Activated CD8-positive, alpha-beta memory T cell treated with anti-CD3 and anti-CD28 coated beads, Interleukin-2, amount 10 ng/mL, durations not matched to agents 7 days and 5 days (primary cell): ENCODE measurements around the gene MVD. TPM values are rescaled to one million over a fixed set of nuclear protein-coding genes. Genes with fewer than 3 reads are reported as not detected.

Experiments
- ATAC-seq: fragments of 150-1000 bp; cut with Tn5 transposase; one replicate; pipeline ENCODE4 v1.10.0; 2021; ENCODE audit warnings: moderate library complexity
- CTCF ChIA-PET: fragments of 350-600 bp; sonication (Branson Sonifier 250); formaldehyde crosslinking; loops from one replicate; lab custom pipeline; 2021; ENCODE audit warnings: antibody characterized with exemption; lab: Charles Lee
- DNase-seq: peaks from one replicate; pipeline ENCODE4 v3.0.0-alpha.2; 2020
- H3K27ac Mint-ChIP-seq: one replicate; pipeline ENCODE4 v1.8.0; 2021; ENCODE audit warnings: mild to moderate bottlenecking, mixed read lengths
- H3K27me3 Mint-ChIP-seq: one replicate; pipeline ENCODE4 v1.8.0; 2021; ENCODE audit warnings: mixed read lengths
- H3K36me3 Mint-ChIP-seq: one replicate; pipeline ENCODE4 v1.8.0; 2021; ENCODE audit warnings: mild to moderate bottlenecking, mixed read lengths
- H3K4me1 Mint-ChIP-seq: one replicate; pipeline ENCODE4 v1.8.0; 2021; ENCODE audit warnings: mixed read lengths
- H3K4me3 Mint-ChIP-seq: one replicate; pipeline ENCODE4 v1.8.0; 2021; ENCODE audit warnings: mild to moderate bottlenecking, moderate library complexity, mixed read lengths
- H3K9me3 Mint-ChIP-seq: one replicate; pipeline ENCODE4 v1.8.0; 2022; ENCODE audit warnings: low read depth, mixed read lengths
- total RNA-seq, 2 experiments: library from RNA; stranded (reverse); gene quantifications; one replicate each; pipeline ENCODE4 v1.2.3, GENCODE V29; 2021

Gene MVD
- total RNA-seq, 2 experiments from 2014 or later: 112 to 134 TPM

DNA sequence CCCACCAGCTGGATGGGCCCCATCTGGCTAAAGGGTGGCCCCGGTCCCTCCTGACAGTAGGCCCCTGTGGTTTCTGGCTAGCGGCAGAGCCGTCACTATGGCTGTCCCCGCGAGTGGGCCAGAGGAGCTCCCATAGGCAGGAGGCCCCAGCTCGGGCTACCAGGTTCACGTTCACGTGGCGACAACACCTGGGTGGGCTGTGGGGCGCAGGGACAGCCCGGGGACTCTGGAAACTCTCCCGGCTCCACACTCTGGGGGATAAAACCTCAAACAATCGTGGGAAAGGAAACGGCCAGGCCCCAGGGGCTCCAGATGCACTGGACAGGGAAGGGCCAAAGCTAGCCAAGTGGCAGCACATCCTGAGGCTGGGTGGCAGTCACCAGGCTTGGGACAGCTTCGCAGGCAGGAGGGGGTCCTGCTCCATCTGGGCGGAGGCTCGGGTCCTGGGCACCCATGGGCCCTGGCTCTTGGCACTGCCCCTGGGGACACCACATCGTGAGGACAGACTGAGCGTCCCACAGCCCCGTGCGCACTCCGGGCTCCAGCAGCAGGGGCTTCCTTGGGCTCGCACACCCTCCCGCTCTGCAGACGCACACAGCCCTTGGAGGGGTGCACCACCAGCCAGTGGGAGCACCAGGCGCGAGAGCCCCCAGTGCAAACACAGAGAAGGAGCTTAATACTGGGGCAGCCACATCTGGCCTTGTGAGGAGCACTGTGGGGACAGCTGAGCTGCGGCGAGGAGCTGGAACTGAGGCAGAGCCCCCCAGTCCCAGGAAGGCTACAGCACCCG lies 38.9 kb upstream of the MVD start:
- CTCF ChIA-PET: interaction anchor here (1.2 to 6.2 kb wide), 11 partner anchors 15 to 131 kb away, joined by 3 to 58 read pairs (median 5); partner anchors contain the start of genes CYBA, SNAI3 and ZC3H18
- DNase-seq: peak; percentile 62

DNA sequence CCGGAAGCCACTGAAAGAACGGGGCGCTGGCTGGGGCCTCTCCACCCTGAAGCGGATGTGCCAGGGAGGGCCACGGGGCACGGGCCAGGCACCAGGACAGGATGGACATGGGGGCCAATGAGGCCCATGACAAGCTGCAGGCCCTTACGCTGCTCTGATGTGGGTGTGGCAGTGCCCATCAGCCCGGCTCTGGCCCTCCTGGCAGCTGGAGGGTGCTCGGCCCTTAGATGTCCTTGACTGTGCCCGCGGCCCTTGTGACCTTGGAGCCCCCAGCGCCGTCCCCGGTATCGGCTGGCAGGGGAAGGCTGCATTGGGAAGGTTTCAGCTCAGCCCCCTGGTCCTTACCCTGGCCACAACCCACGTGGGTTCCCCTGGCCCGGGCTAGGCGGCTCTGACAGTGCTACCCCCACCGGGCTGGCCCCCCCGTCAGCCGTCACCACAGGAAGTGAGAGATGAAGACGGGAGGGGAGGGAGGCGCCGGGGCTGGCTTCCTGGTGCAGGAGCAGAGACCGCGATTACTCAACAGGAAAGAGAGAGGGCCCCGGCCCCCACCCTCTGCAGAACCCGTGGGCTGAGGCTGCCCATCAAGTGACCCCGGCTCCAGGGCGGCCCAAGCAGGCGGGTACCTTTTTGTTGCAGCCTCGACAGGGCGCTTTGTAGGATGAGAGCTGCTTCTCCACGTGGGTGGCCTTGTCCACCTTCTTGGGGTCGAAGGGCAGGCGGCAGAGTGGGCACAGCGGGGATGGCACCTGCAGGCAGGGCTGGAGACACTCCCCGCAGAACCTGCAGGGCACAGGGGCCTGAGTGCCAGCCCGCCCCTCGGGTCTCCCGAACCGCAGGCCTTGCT lies 38.0 kb upstream of the MVD start:
- peaks cover 61% of the 10 kb centered on the region for H3K4me1 Mint-ChIP-seq
- ATAC-seq (peak; percentile 75), DNase-seq (peak; percentile 99)
- H3K27me3 Mint-ChIP-seq: no peaks in the 10 kb centered on the region
- H3K36me3 Mint-ChIP-seq: peaks cover 27% of the 10 kb centered on the region
- CTCF ChIA-PET: interaction anchor here (0.9 to 6.2 kb wide), 11 partner anchors 14 to 131 kb away, joined by 3 to 58 read pairs (median 5); partner anchors contain the start of genes CYBA, SNAI3 and ZC3H18
- H3K4me3 Mint-ChIP-seq: peak overlapping the region; percentile 89
- peak overlapping the region; percentile 98 for H3K27ac Mint-ChIP-seq
- no peaks in the 10 kb centered on the region for H3K9me3 Mint-ChIP-seq

More for the DNA sequence above, 38.9 kb upstream of the MVD start:
- H3K27me3 Mint-ChIP-seq: no peaks in the 10 kb centered on the region
- no peaks in the 10 kb centered on the region for H3K9me3 Mint-ChIP-seq
- H3K36me3 Mint-ChIP-seq: peaks cover 26% of the 10 kb centered on the region
- H3K27ac Mint-ChIP-seq: peak overlapping the region; percentile 98
- H3K4me1 Mint-ChIP-seq: peaks cover 61% of the 10 kb centered on the region
- peak overlapping the region; percentile 89 for H3K4me3 Mint-ChIP-seq
- no peak for ATAC-seq

DNA sequence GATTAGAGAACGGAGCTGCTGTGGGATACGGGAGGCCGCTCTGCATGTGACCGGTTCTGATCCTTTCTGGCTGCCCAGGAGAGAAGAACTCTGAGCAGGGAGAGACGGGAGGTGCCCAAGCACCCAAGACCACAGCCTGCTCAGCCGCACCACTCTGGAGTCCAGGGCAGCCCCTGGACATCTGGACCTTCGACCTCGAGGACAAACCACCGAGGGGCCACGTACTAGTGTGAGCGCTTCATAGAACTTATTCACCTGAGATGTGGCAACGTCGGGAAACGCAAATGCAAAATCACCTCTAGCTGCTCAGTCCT lies 37.4 kb upstream of the MVD start:
- no peaks in the 10 kb centered on the region for H3K9me3 Mint-ChIP-seq
- ATAC-seq: no peak
- DNase-seq: no peak
- peaks cover 28% of the 10 kb centered on the region for H3K36me3 Mint-ChIP-seq
- H3K4me3 Mint-ChIP-seq: peak overlapping the region; percentile 89
- H3K4me1 Mint-ChIP-seq: peaks cover 61% of the 10 kb centered on the region
- CTCF ChIA-PET: interaction anchor here (0.9 to 6.2 kb wide), 5 partner anchors 14 to 63 kb away, joined by 3 to 58 read pairs (median 15); partner anchors contain the start of gene SNAI3
- H3K27me3 Mint-ChIP-seq: no peaks in the 10 kb centered on the region
- peak overlapping the region; percentile 98 for H3K27ac Mint-ChIP-seq

GRCh38 chr16:88699180-88699579 lies 36.3 kb upstream of the MVD start:
- H3K4me3 Mint-ChIP-seq: no peak overlapping the region
- H3K27me3 Mint-ChIP-seq: no peaks in the 10 kb centered on the region
- ATAC-seq (no peak), DNase-seq (no peak)
- H3K36me3 Mint-ChIP-seq: peaks cover 28% of the 10 kb centered on the region
- H3K4me1 Mint-ChIP-seq: peaks cover 52% of the 10 kb centered on the region
- no peak overlapping the region for H3K27ac Mint-ChIP-seq
- CTCF ChIA-PET: no interaction called here
- H3K9me3 Mint-ChIP-seq: no peaks in the 10 kb centered on the region

DNA sequence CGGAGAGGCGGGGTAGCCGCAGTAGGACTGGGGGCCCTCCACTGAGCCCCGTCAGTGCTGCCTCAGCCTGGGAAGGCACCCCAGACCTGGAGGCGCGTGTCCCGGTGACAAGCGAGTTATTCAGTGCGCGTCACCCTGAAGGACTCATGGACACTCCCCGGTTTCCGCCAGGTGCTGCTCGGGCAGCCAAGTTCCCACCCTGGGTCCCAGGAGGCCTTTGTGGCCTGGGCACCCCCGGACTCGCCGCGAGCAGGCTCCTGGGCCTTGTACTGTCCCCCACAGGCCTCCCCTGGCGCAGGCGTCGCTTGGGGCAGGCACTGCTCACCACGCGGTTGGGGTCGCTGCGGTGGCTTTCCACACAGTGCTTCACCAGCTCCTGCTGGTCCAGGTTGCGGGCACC lies 35.8 kb upstream of the MVD start:
- peaks cover 48% of the 10 kb centered on the region for H3K4me1 Mint-ChIP-seq
- no peak for DNase-seq
- no peaks in the 10 kb centered on the region for H3K27me3 Mint-ChIP-seq
- CTCF ChIA-PET: interaction anchor here (0.8 to 2.6 kb wide), 3 partner anchors 12 to 17 kb away, joined by 3 to 8 read pairs (median 3); no protein-coding TSS in a partner anchor
- H3K27ac Mint-ChIP-seq: no peak overlapping the region
- no peak for ATAC-seq
- H3K4me3 Mint-ChIP-seq: no peak overlapping the region
- H3K36me3 Mint-ChIP-seq: peaks cover 28% of the 10 kb centered on the region
- no peaks in the 10 kb centered on the region for H3K9me3 Mint-ChIP-seq

DNA sequence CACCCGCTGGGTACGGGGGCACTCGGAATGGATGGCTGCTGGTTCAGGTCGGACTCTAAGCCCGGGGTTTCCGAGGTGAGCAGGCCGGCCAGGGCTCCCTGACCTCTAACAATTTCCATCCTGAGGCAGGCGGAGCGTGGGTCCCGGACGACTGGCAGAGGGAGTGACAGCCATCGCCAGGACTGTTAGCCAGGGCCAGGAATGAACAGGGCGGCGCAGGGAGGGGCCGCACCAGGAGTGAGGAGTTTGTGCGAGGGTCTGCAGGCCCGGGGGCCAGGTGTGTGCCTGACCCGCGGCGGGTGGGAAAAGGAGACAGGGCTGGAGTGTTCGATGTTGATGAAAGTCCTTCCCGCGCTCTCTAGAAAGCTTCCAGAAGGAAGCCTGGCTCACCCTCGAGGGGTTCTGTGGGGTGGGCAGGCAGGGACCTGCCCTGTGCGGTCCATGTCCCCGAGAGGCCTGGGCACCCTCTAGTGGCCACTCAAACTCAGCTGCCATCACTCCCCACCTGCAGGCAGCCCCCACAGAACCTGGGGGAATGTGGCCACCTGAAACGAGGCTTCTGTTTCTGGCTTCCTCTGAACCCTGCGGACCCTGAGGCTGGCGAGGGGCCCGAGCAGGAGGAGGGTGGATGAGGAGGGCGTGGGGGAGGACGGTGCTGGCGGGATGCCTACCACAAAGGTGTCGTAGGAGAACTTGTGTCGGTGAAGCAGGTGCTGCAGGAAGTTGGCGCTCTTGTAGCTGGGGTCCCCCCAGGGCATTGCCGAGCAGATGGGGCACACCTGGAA lies 35.1 kb upstream of the MVD start:
- CTCF ChIA-PET: interaction anchor here (0.8 to 2.6 kb wide), 3 partner anchors 11 to 17 kb away, joined by 3 to 8 read pairs (median 3); no protein-coding TSS in a partner anchor
- no peaks in the 10 kb centered on the region for H3K27me3 Mint-ChIP-seq
- peaks cover 26% of the 10 kb centered on the region for H3K36me3 Mint-ChIP-seq
- H3K9me3 Mint-ChIP-seq: no peaks in the 10 kb centered on the region
- no peak for DNase-seq
- H3K27ac Mint-ChIP-seq: peak overlapping the region; percentile 15
- no peak overlapping the region for H3K4me3 Mint-ChIP-seq
- ATAC-seq: no peak
- peaks cover 48% of the 10 kb centered on the region for H3K4me1 Mint-ChIP-seq

DNA sequence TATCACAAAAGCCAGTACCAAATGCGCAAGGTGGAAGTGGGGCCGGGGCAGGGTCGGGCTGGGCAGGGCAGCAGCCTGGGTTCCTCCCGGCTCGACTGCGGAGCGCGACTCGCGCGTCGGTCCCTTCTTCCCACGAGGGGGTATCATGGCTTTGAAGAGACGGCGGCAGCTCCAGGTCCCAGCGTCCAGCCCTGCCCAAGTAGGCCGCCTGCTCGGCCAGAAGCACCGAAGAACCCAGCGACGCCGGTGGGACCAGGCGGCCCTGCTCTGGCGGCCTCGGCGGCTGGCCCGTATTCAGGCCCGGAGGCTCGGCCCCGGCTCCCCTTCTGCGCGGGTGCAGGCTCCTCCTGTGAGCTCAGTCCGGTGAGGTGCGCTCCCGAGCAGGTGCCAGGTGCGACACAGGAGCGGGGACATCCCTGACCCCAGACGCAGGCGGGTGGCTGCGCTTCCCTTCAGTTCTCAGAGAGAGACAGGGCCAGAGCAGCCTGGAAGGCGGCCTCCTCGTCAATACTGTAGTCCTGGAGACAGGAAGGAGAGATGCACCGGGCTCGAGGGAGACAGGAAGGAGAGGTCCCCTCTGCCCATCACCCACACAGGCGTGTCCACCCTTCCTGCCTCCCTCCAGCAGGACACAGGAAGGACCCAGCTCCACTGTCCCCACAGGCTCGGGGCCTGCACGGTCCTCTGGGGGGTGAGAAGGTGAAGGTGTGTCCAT lies 34.4 kb upstream of the MVD start:
- DNase-seq: no peak
- H3K4me3 Mint-ChIP-seq: no peak overlapping the region
- H3K9me3 Mint-ChIP-seq: no peaks in the 10 kb centered on the region
- peak overlapping the region; percentile 15 for H3K27ac Mint-ChIP-seq
- H3K4me1 Mint-ChIP-seq: peaks cover 48% of the 10 kb centered on the region
- CTCF ChIA-PET: interaction anchor here (2.6 kb wide), 1 partner anchor 16 kb away, joined by 8 read pairs; no protein-coding TSS in a partner anchor
- no peak for ATAC-seq
- no peaks in the 10 kb centered on the region for H3K27me3 Mint-ChIP-seq
- H3K36me3 Mint-ChIP-seq: peaks cover 22% of the 10 kb centered on the region

- Mint-ChIP-seq H3K27me3 (no peaks in the 10 kb centered on the region), H3K9me3 (no peaks in the 10 kb centered on the region), H3K36me3 (peaks cover 22% of the 10 kb centered on the region), H3K4me3 (no peak overlapping the region), H3K27ac (no peak overlapping the region), H3K4me1 (peaks cover 48% of the 10 kb centered on the region)
- DNase-seq (no peak), ATAC-seq (no peak)
- CTCF ChIA-PET: interaction anchor here (0.7 to 2.6 kb wide), 2 partner anchors 15 to 106 kb away, joined by 3 to 8 read pairs; no protein-coding TSS in a partner anchor
These were observed 33.5 kb upstream of the MVD start for GRCh38 chr16:88696441-88696840.

GRCh38 chr16:88695753-88696152 lies 32.9 kb upstream of the MVD start:
- ATAC-seq: no peak
- Mint-ChIP-seq H3K27ac (no peak overlapping the region), H3K9me3 (no peaks in the 10 kb centered on the region), H3K4me3 (no peak overlapping the region), H3K36me3 (peaks cover 22% of the 10 kb centered on the region), H3K27me3 (no peaks in the 10 kb centered on the region), H3K4me1 (peaks cover 52% of the 10 kb centered on the region)
- CTCF ChIA-PET: no interaction called here
- DNase-seq: no peak

GRCh38 chr16:88695218-88695617 lies 32.3 kb upstream of the MVD start:
- CTCF ChIA-PET: no interaction called here
- no peak overlapping the region for H3K4me3 Mint-ChIP-seq
- ATAC-seq (no peak), DNase-seq (no peak)
- no peak overlapping the region for H3K27ac Mint-ChIP-seq
- peaks cover 22% of the 10 kb centered on the region for H3K36me3 Mint-ChIP-seq
- no peaks in the 10 kb centered on the region for H3K9me3 Mint-ChIP-seq
- H3K4me1 Mint-ChIP-seq: peaks cover 52% of the 10 kb centered on the region
- no peaks in the 10 kb centered on the region for H3K27me3 Mint-ChIP-seq

DNA sequence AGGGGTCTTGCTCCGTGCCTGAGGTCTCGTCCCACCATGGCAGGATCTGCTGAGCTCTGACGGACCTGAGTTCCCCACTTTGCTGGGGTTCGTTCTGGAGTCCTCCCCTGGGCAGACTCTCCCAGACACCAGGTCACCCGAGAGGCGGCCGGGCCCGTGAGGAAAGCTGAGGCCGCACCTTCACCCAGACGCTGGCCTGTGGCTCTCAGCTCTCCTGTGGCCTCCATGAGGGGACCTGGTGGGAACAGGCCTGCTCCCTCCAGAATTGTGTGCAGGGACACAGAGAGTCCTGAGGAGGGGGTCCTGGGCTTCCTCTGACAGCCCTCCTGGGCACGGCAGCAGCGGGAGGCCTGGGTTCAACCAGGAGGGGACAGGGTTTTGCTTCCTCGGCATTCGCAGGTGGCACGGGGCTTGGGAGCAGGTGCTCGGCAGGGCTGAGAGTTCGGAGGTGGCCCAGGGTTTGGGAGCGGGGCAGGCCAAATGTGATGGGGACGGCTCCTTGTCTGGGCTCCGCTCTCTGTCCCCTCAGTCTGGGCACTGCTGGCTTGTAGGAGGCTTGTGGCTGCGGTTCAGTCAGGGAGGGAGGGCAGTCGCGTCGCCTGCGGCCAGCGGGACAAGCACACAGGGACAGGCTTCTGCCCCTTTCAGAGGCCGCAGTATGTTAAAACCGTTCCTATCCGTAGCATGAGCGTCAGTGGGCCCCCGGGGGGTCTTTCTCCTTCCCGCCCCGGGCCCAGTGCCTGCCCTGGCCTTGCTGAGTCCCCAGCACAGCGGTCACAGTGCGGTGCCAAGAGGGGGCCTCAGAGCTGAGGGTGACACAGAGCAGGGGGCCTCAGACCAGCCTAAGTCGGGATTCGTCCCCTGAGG lies 31.6 kb upstream of the MVD start:
- Mint-ChIP-seq H3K27me3 (no peaks in the 10 kb centered on the region), H3K4me1 (peaks cover 47% of the 10 kb centered on the region)
- ATAC-seq: no peak

More for the DNA sequence above, 31.6 kb upstream of the MVD start:
- Mint-ChIP-seq H3K9me3 (no peaks in the 10 kb centered on the region), H3K36me3 (peaks cover 15% of the 10 kb centered on the region), H3K27ac (peak overlapping the region; percentile 24), H3K4me3 (no peak overlapping the region)
- CTCF ChIA-PET: no interaction called here
- no peak for DNase-seq
